ENCODE results near the gene SKOR1.

SKOR1 gene

GRCh38 chr15:67855842-67856241, 30.5 kb downstream of the SKOR1 start:
- no peak for DNase-seq

GRCh38 chr15:67857220-67857619, 31.9 kb downstream of the SKOR1 start:
- DNase-seq = no peak

- DNase-seq = no peak
Observed at GRCh38 chr15:67859331-67859946, 34.1 kb downstream of the SKOR1 start.

- no peak for DNase-seq
Observed at GRCh38 chr15:67861983-67862382, 36.7 kb downstream of the SKOR1 start.

GRCh38 chr15:67862750-67863441, 37.6 kb downstream of the SKOR1 start:
- DNase-seq = no peak

- DNase-seq = peak; percentile 48 to 64
Observed at GRCh38 chr15:67863442-67863987, 38.2 kb downstream of the SKOR1 start.

- DNase-seq = no peak
Observed at GRCh38 chr15:67865331-67865730, 40.0 kb downstream of the SKOR1 start.

- DNase-seq = no peak
Observed at GRCh38 chr15:67865766-67866165, 40.5 kb downstream of the SKOR1 start.

- DNase-seq = no peak
Observed at GRCh38 chr15:67869701-67870100, 44.4 kb downstream of the SKOR1 start.

- no peak for DNase-seq
Observed at GRCh38 chr15:67870868-67871408, 45.6 kb downstream of the SKOR1 start.

GRCh38 chr15:67873777-67874176, 48.5 kb downstream of the SKOR1 start:
- DNase-seq = no peak

GRCh38 chr15:67878712-67879206, 53.5 kb downstream of the SKOR1 start:
- no peak for DNase-seq

- DNase-seq = no peak
Observed at GRCh38 chr15:67879440-67880129, 54.3 kb downstream of the SKOR1 start.

GRCh38 chr15:67880651-67881182, 55.4 kb downstream of the SKOR1 start:
- no peak for DNase-seq

GRCh38 chr15:67882487-67883233, 57.4 kb downstream of the SKOR1 start:
- DNase-seq = peak in 1 of 2 donors; percentile 25

- no peak for DNase-seq
Observed at GRCh38 chr15:67883234-67883773, 58.0 kb downstream of the SKOR1 start.

- no peak for DNase-seq
Observed at GRCh38 chr15:67884009-67884408, 58.7 kb downstream of the SKOR1 start.
